HG03066 (cell line): ENCODE measurements around the gene WBP1L.
"Not testable (repeated sequence)": the region's sequence is repeated elsewhere in the genome, so short reads cannot be mapped to it uniquely, and the experiment has no call there.

Source experiments
- ATAC-seq: cut with Tn5 transposase; IDR thresholded peaks from one replicate; pipeline ENCODE4 v1.9.1; 2021; ENCODE audit warnings: low read depth; ENCODE audit not compliant: unreplicated experiment

The WBP1L gene

GRCh38 chr10:102832248-102832647 lies 88.5 kb downstream of the WBP1L start:
- no peak for ATAC-seq

GRCh38 chr10:102832987-102833386 lies 89.2 kb downstream of the WBP1L start:
- no peak for ATAC-seq

- no peak for ATAC-seq
Measured at GRCh38 chr10:102834143-102834542, 90.4 kb downstream of the WBP1L start.

GRCh38 chr10:102835007-102835482 lies 91.3 kb downstream of the WBP1L start:
- no peak for ATAC-seq

GRCh38 chr10:102837230-102837721 lies 93.5 kb downstream of the WBP1L start, which contains the start of gene CYP17A1:
TSS of gene CYP17A1 (minus strand) at chr10:102837413. CDS start at chr10:102837361, 52 bp downstream.
- ATAC-seq: no peak

GRCh38 chr10:102838276-102838927 lies 94.7 kb downstream of the WBP1L start:
- ATAC-seq: not testable (repeated sequence)

- no peak for ATAC-seq
Measured at GRCh38 chr10:102841827-102842345, 98.1 kb downstream of the WBP1L start.

- ATAC-seq: not testable (repeated sequence)
Measured at GRCh38 chr10:102843139-102843538, 99.4 kb downstream of the WBP1L start.

GRCh38 chr10:102844190-102844776 lies 100.5 kb downstream of the WBP1L start:
- ATAC-seq: not testable (repeated sequence)

GRCh38 chr10:102845352-102845902 lies 101.7 kb downstream of the WBP1L start:
- no peak for ATAC-seq

GRCh38 chr10:102850025-102850518 lies 106.3 kb downstream of the WBP1L start:
- ATAC-seq: no peak

GRCh38 chr10:102853237-102853636 lies 109.5 kb downstream of the WBP1L start:
- not testable (repeated sequence) for ATAC-seq

- ATAC-seq: not testable (repeated sequence)
Measured at GRCh38 chr10:102855731-102856436, 112.1 kb downstream of the WBP1L start.

- ATAC-seq: no peak
Measured at GRCh38 chr10:102856758-102857424, 113.1 kb downstream of the WBP1L start.

GRCh38 chr10:102859911-102860310 lies 116.2 kb downstream of the WBP1L start:
- ATAC-seq: no peak

GRCh38 chr10:102863660-102864059 lies 119.9 kb downstream of the WBP1L start:
- ATAC-seq: no peak

- ATAC-seq: no peak
Measured at GRCh38 chr10:102865620-102866019, 121.9 kb downstream of the WBP1L start.
